B cell (primary cell): Measurements from ENCODE around the gene CECR2.

Experiments used
- CTCF ChIP-seq: fragments of 200-600 bp; IDR thresholded peaks from one replicate; pipeline ENCODE4 v1.8.0; 2022; ENCODE audit warnings: antibody characterized with exemption, mild to moderate bottlenecking
- EZH2 ChIP-seq: IDR thresholded peaks from 2 replicates; pipeline ENCODE4 v1.6.1; 2012; ENCODE audit warnings: borderline replicate concordance, low read depth, mild to moderate bottlenecking, moderate library complexity, low read length; ENCODE audit not compliant: insufficient read depth, poor library complexity, severe bottlenecking

- TF ChIP-seq EZH2 (no peak), CTCF (no peak)
Measured at GRCh38 chr22:17483688-17484372, 114.6 kb downstream of the CECR2 start.
